WERI-Rb-1 (cell line): Measurements from ENCODE around the gene ACOT8.

Experiments used
- DNase-seq: peaks from one replicate; pipeline ENCODE4 v3.0.0-alpha.2; 2020
- H3K27ac ChIP-seq: fragments of 250-450 bp; sonication (Bioruptor Pico); 2 replicates; pipeline ENCODE4 v1.5.1; 2020; ENCODE audit warnings: mild to moderate bottlenecking, moderate library complexity
- H3K27me3 ChIP-seq: fragments of 250-450 bp; sonication (Bioruptor Pico); 2 replicates; pipeline ENCODE4 v1.5.1; 2021; ENCODE audit warnings: mild to moderate bottlenecking, low read depth, moderate library complexity; ENCODE audit not compliant: insufficient read depth, severe bottlenecking
- H3K36me3 ChIP-seq: fragments of 250-450 bp; sonication (Bioruptor Pico); 2 replicates; pipeline ENCODE4 v1.5.1; 2020; ENCODE audit warnings: mild to moderate bottlenecking, moderate library complexity
- H3K4me3 ChIP-seq: 2 replicates; pipeline ENCODE4 v1.5.1; 2011; ENCODE audit warnings: low read depth, mild to moderate bottlenecking, control low read depth, low read length
- H3K9me3 ChIP-seq: fragments of 250-450 bp; sonication (Bioruptor Pico); 2 replicates; pipeline ENCODE4 v1.5.1; 2021; ENCODE audit warnings: mild to moderate bottlenecking, moderate library complexity; ENCODE audit not compliant: severe bottlenecking
- TF ChIP-seq, protein P1 (sequence below): IDR thresholded peaks from 2 replicates; pipeline ENCODE4 v1.5.1; 2011; ENCODE audit warnings: low read depth, mild to moderate bottlenecking, control low read depth, inconsistent platforms, low read length

ACOT8 gene

DNA sequence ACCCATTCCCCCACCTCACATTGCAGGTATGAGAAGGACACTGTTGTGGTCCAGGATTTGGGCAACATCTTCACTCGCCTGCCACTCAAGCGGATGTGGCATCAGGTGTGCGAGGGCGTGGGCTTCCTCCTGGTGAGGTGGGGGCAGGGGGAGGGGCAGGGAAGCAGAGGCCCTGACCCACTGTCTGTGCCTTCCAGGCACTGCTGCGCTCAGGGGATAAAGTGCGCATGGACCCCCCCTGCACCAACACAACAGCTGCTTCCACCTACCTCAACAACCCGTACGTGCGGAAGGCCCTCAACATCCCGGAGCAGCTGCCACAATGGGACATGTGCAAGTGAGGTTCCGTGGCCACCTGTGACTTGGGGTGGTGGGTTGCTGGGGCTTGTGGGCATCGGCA lies 37.6 kb upstream of the ACOT8 start:
- Histone ChIP-seq H3K36me3 (peaks cover 56% of the 10 kb centered on the region), H3K9me3 (no peaks in the 10 kb centered on the region), H3K4me3 (no peak overlapping the region), H3K27me3 (no peaks in the 10 kb centered on the region), H3K27ac (no peak overlapping the region)
- TF ChIP-seq, protein P1, sequence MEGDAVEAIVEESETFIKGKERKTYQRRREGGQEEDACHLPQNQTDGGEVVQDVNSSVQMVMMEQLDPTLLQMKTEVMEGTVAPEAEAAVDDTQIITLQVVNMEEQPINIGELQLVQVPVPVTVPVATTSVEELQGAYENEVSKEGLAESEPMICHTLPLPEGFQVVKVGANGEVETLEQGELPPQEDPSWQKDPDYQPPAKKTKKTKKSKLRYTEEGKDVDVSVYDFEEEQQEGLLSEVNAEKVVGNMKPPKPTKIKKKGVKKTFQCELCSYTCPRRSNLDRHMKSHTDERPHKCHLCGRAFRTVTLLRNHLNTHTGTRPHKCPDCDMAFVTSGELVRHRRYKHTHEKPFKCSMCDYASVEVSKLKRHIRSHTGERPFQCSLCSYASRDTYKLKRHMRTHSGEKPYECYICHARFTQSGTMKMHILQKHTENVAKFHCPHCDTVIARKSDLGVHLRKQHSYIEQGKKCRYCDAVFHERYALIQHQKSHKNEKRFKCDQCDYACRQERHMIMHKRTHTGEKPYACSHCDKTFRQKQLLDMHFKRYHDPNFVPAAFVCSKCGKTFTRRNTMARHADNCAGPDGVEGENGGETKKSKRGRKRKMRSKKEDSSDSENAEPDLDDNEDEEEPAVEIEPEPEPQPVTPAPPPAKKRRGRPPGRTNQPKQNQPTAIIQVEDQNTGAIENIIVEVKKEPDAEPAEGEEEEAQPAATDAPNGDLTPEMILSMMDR = no peak
- no peak for DNase-seq

GRCh38 chr20:45893831-45894230 lies 36.6 kb upstream of the ACOT8 start:
- Histone ChIP-seq H3K27ac (no peak overlapping the region), H3K27me3 (no peaks in the 10 kb centered on the region), H3K4me3 (no peak overlapping the region), H3K36me3 (peaks cover 52% of the 10 kb centered on the region), H3K9me3 (no peaks in the 10 kb centered on the region)
- TF ChIP-seq, protein P1 = no peak
- no peak for DNase-seq

DNA sequence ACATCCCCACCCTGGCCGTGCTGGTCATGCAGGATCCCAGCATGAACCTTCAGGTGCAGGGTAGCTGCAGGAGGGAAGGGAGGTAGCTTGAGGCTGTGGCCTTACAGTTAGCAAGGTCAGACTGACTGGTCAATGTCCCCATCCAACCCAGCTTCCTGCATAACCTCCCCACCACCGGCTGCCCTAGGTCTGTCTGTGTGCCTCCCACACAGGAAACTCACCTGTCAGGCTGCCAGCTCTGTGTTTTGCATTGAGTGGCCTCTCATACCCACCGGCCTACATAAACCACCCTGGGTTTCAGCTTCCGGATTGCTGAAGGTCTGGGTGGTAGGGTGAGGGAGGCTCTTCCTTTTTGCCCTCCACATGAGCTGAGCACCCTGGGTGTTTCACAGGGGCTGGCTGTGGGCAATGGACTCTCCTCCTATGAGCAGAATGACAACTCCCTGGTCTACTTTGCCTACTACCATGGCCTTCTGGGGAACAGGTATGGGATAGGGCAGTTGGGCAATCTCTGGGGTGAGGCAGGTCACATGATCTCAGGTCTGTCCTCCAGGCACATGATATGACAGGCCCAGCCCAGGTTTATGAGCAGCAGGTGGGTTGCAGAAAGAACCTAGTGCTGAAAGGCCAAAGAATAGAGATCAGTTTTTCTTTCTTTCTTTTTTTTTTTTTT lies 35.8 kb upstream of the ACOT8 start:
- Histone ChIP-seq H3K4me3 (no peak overlapping the region), H3K27ac (no peak overlapping the region), H3K36me3 (peaks cover 48% of the 10 kb centered on the region), H3K27me3 (no peaks in the 10 kb centered on the region), H3K9me3 (no peaks in the 10 kb centered on the region)
- TF ChIP-seq, protein P1 = no peak
- no peak for DNase-seq

GRCh38 chr20:45892049-45892825 lies 35.0 kb upstream of the ACOT8 start:
- Histone ChIP-seq H3K36me3 (peaks cover 41% of the 10 kb centered on the region), H3K4me3 (peak overlapping the region; percentile 60), H3K27ac (no peak overlapping the region; the same call in 1 of the 2 replicates), H3K27me3 (no peaks in the 10 kb centered on the region), H3K9me3 (no peaks in the 10 kb centered on the region)
- peak; percentile 35 for DNase-seq
- TF ChIP-seq, protein P1 = 0 out of 2 replicates have a peak, but pooled peaks have one; percentile 13

DNA sequence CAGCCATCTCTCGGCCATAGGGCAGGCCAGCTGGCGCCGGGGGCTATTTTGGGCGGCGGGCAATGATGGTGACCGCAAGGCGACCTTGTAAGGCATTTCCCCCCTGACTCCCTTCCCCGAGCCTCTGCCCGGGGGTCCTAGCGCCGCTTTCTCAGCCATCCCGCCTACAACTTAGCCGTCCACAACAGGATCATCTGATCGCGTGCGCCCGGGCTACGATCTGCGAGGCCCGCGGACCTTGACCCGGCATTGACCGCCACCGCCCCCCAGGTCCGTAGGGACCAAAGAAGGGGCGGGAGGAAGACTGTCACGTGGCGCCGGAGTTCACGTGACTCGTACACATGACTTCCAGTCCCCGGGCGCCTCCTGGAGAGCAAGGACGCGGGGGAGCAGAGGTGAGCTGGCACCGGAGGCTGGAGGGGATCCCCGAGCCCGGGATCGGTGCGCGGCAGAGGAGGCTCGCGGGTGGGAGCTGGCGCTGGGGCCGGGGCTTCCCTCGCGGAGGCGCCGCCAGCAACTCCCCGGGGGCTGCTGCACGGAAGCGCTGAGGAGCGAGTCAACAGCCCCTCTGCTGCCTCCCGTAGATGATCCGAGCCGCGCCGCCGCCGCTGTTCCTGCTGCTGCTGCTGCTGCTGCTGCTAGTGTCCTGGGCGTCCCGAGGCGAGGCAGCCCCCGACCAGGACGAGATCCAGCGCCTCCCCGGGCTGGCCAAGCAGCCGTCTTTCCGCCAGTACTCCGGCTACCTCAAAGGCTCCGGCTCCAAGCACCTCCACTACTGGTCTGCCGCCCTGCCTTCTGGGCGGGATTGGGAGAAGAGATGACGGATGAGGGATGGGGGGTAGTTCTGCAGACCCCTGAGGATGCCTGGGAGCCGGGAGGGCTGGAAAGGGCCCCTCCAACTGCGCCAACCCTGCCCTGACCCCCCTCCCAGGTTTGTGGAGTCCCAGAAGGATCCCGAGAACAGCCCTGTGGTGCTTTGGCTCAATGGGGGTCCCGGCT lies 34.1 kb upstream of the ACOT8 start, which contains the start of the genes CTSA and NEURL2:
TSS of gene CTSA (plus strand) at position 351 of the 999 bp plus-strand sequence. CDS start at position 585, 234 bp downstream.
TSS of gene NEURL2 (minus strand) at position 224 of the 999 bp plus-strand sequence. CDS start at position 7, 217 bp downstream.
- peak within 1 kb of the TSS; percentile 81 for H3K27ac ChIP-seq
- H3K9me3 ChIP-seq = no peaks in the 10 kb centered on the region
- DNase-seq = peak; percentile 92
- H3K27me3 ChIP-seq = no peaks in the 10 kb centered on the region
- H3K36me3 ChIP-seq = peaks cover 41% of the 10 kb centered on the region
- TF ChIP-seq, protein P1 = no peak
- H3K4me3 ChIP-seq = peak within 1 kb of the TSS; percentile 60
